GM19452 (cell line): ENCODE results near the gene PIAS1.
"Not testable (repeated sequence)": the region's sequence is repeated elsewhere in the genome, so short reads cannot be mapped to it uniquely, and the experiment has no call there.

Experiments
- ATAC-seq: cut with Tn5 transposase; IDR thresholded peaks from one replicate; pipeline ENCODE4 v1.9.1; 2021; ENCODE audit not compliant: unreplicated experiment

Gene PIAS1

GRCh38 chr15:68213991-68214837, 160.1 kb downstream of the PIAS1 start:
- no peak for ATAC-seq

GRCh38 chr15:68214838-68215254, 160.7 kb downstream of the PIAS1 start:
- no peak for ATAC-seq

GRCh38 chr15:68217341-68217740, 163.2 kb downstream of the PIAS1 start:
- no peak for ATAC-seq

- ATAC-seq, result no peak
These were observed 164.2 kb downstream of the PIAS1 start for GRCh38 chr15:68218331-68218730.

- no peak for ATAC-seq
These were observed 165.0 kb downstream of the PIAS1 start for GRCh38 chr15:68218847-68219798.

GRCh38 chr15:68220489-68220888, 166.4 kb downstream of the PIAS1 start:
- ATAC-seq, result no peak

GRCh38 chr15:68220967-68221366, 166.9 kb downstream of the PIAS1 start:
- no peak for ATAC-seq

- not testable (repeated sequence) for ATAC-seq
These were observed 167.7 kb downstream of the PIAS1 start for GRCh38 chr15:68221530-68222431.

- ATAC-seq, result not testable (repeated sequence)
These were observed 168.3 kb downstream of the PIAS1 start for GRCh38 chr15:68222432-68222743.

- no peak for ATAC-seq
These were observed 169.1 kb downstream of the PIAS1 start for GRCh38 chr15:68223171-68223570.

GRCh38 chr15:68224108-68224507, 170.0 kb downstream of the PIAS1 start:
- ATAC-seq, result no peak

- no peak for ATAC-seq
These were observed 170.6 kb downstream of the PIAS1 start for GRCh38 chr15:68224546-68225250.

- ATAC-seq, result not testable (repeated sequence)
These were observed 171.3 kb downstream of the PIAS1 start for GRCh38 chr15:68225442-68225841.

- ATAC-seq, result no peak
These were observed 173.6 kb downstream of the PIAS1 start for GRCh38 chr15:68227643-68228142.

GRCh38 chr15:68228143-68228970, 174.2 kb downstream of the PIAS1 start:
- ATAC-seq, result no peak

- ATAC-seq, result peak; percentile 15
These were observed 174.9 kb downstream of the PIAS1 start for GRCh38 chr15:68228971-68229385.

GRCh38 chr15:68229386-68230156, 175.5 kb downstream of the PIAS1 start, which contains the start of gene CLN6:
Gene CLN6 (minus strand): TSS chr15:68229728. CDS start chr15:68229584, 144 bp downstream.
- ATAC-seq, result peak; percentile 66
